B cell (primary cell): Measurements from ENCODE around the gene EDAR. TPM values are rescaled to one million over a fixed set of nuclear protein-coding genes. Genes with fewer than 3 reads are reported as not detected.

Experiments
- ATAC-seq: fragments of 200-7000 bp; cut with Tn5 transposase; one replicate; pipeline ENCODE4 v1.10.0; 2021; ENCODE audit warnings: low read depth, mild to moderate bottlenecking, moderate number of reproducible peaks, moderate library complexity
- CTCF ChIA-PET: fragments of 350-600 bp; sonication (Branson Sonifier 250); formaldehyde crosslinking; loops from one replicate; lab custom pipeline; 2021; ENCODE audit warnings: antibody characterized with exemption, inconsistent platforms; lab: Charles Lee
- POLR2A ChIA-PET: fragments of 350-600 bp; sonication (Branson Sonifier 250); formaldehyde crosslinking; loops from one replicate; lab custom pipeline; 2021; ENCODE audit warnings: antibody characterized with exemption; lab: Charles Lee
- DNase-seq: peaks from one replicate; pipeline ENCODE4 v3.0.0; 2013
- H2AFZ ChIP-seq: 2 replicates; pipeline ENCODE4 v1.6.1; 2012; ENCODE audit warnings: mild to moderate bottlenecking, low read depth, low read length; ENCODE audit not compliant: insufficient read depth, poor library complexity, severe bottlenecking
- H3K27ac ChIP-seq, 2 donors: 1 replicate in 1 of 2; 2 replicates in 1 of 2; pipeline ENCODE4 v1.5.1; 2012 to 2013; ENCODE audit warnings: low read length in 2 of 2, mild to moderate bottlenecking in 2 of 2, moderate library complexity in 1 of 2
- H3K27me3 ChIP-seq, 4 experiments: fragments of 200-600 bp in 1 of 4; sonication (generic) in 1 of 4; replicated peaks in 1 of 4; 1 replicate in 2 of 4; 2 replicates in 2 of 4; pipeline versions ENCODE4 v1.6.1 to v1.7.0; 2013 to 2016; ENCODE audit warnings: low read length in 3 of 4, mild to moderate bottlenecking in 2 of 4, mixed read lengths in 1 of 4, moderate library complexity in 1 of 4; ENCODE audit not compliant: insufficient read depth in 4 of 4, control insufficient read depth in 3 of 4; ENCODE audit errors: control extremely low read depth in 1 of 4
- H3K36me3 ChIP-seq, 2 experiments: replicated peaks in 1 of 2; 1 replicate in 1 of 2; 2 replicates in 1 of 2; pipeline versions ENCODE4 v1.6.1 to v1.7.1; 2013; ENCODE audit warnings: low read length in 1 of 2; ENCODE audit not compliant: insufficient read depth in 2 of 2, control insufficient read depth in 1 of 2; ENCODE audit errors: control extremely low read depth in 1 of 2, extremely low read depth in 1 of 2
- H3K4me1 ChIP-seq, 2 donors: fragments of 200-600 bp in 1 of 2; sonication (generic) in 1 of 2; 1 replicate in 1 of 2; 2 replicates in 1 of 2; pipeline versions ENCODE4 v1.5.1 to v1.6.1; 2013 to 2017; ENCODE audit warnings: low read length in 2 of 2; ENCODE audit not compliant: control insufficient read depth in 2 of 2, insufficient read depth in 2 of 2
- H3K4me2 ChIP-seq: replicated peaks from 2 replicates; pipeline ENCODE3; 2012; ENCODE audit warnings: mild to moderate bottlenecking, low read depth, low read length; ENCODE audit not compliant: poor library complexity, severe bottlenecking
- H3K4me3 ChIP-seq, 5 experiments: fragments of 200-600 bp in 1 of 5; sonication (generic) in 1 of 5; 1 replicate in 3 of 5; 2 replicates in 2 of 5; pipeline versions ENCODE4 v1.5.1 to v1.7.0; 2011 to 2016; ENCODE audit warnings: low read length in 4 of 5, mild to moderate bottlenecking in 4 of 5, low read depth in 2 of 5, control low read depth in 1 of 5, moderate library complexity in 1 of 5; ENCODE audit not compliant: insufficient read depth in 1 of 5; ENCODE audit errors: control extremely low read depth in 1 of 5, extremely low read depth in 1 of 5
- H3K79me2 ChIP-seq: fragments of 200-600 bp; sonication (generic); one replicate; pipeline ENCODE4 v1.6.0; 2016; ENCODE audit warnings: low read length; ENCODE audit not compliant: control insufficient read depth, insufficient read depth
- H3K9ac ChIP-seq: fragments of 200-600 bp; sonication (generic); 2 replicates; pipeline ENCODE4 v1.6.1; 2017; ENCODE audit warnings: mild to moderate bottlenecking, low read length, moderate library complexity
- H3K9me3 ChIP-seq, 3 donors: one replicate each; pipeline versions ENCODE4 v1.6.1 to v1.7.1; 2013; ENCODE audit warnings: low read length in 2 of 3; ENCODE audit not compliant: control insufficient read depth in 2 of 3, insufficient read depth in 1 of 3; ENCODE audit errors: control extremely low read depth in 1 of 3
- H4K20me1 ChIP-seq: 2 replicates; pipeline ENCODE4 v1.6.0; 2012; ENCODE audit warnings: mild to moderate bottlenecking, low read length; ENCODE audit not compliant: insufficient read depth, control insufficient read depth, poor library complexity, severe bottlenecking
- H3K27ac Mint-ChIP-seq: one replicate; pipeline ENCODE4 v1.8.0; 2021; ENCODE audit warnings: mixed read lengths
- H3K27me3 Mint-ChIP-seq: one replicate; pipeline ENCODE4 v1.8.0; 2021; ENCODE audit warnings: mixed read lengths
- H3K4me1 Mint-ChIP-seq: one replicate; pipeline ENCODE4 v1.8.0; 2021; ENCODE audit warnings: mixed read lengths
- H3K4me3 Mint-ChIP-seq: one replicate; pipeline ENCODE4 v1.8.0; 2021; ENCODE audit warnings: mixed read lengths
- H3K9me3 Mint-ChIP-seq: one replicate; pipeline ENCODE4 v1.8.0; 2022; ENCODE audit warnings: mixed read lengths; ENCODE audit not compliant: insufficient read depth
- CTCF ChIP-seq: fragments of 200-600 bp; IDR thresholded peaks from one replicate; pipeline ENCODE4 v1.8.0; 2022; ENCODE audit warnings: antibody characterized with exemption, mild to moderate bottlenecking
- EZH2 ChIP-seq: IDR thresholded peaks from 2 replicates; pipeline ENCODE4 v1.6.1; 2012; ENCODE audit warnings: borderline replicate concordance, low read depth, mild to moderate bottlenecking, moderate library complexity, low read length; ENCODE audit not compliant: insufficient read depth, poor library complexity, severe bottlenecking
- WGBS: methylation state at CpG from one replicate; pipeline ENCODE4 v1.1.5; 2013; ENCODE audit warnings: missing lambda C conversion rate; ENCODE audit not compliant: insufficient coverage; 5-methylcytosine and 5-hydroxymethylcytosine counted together
- intact Hi-C: fragments of 100-400 bp; cut with micrococcal nuclease; formaldehyde crosslinking; loops from one replicate; pipeline ENCODE4 v1.10.0; 2022
- polyA plus RNA-seq: library from polyadenylated mRNA; depleted of rRNA; stranded (reverse); fragments of >200 nt; gene quantifications from 2 replicates; pipeline ENCODE4 v1.2.3, GENCODE V29; 2012
- total RNA-seq, 2 donors: library from RNA; stranded (reverse); fragments of 120-200 nt in 1 of 2; gene quantifications; 1 replicate in 1 of 2; 2 replicates in 1 of 2; pipeline versions ENCODE4 v1.2.3 to v1.2.4, GENCODE V29; 2013 to 2022

The EDAR gene
- total and polyA plus RNA-seq, 2 donors (not counting 1 experiment from before 2014, with no cell fraction given), result 0.03 TPM; not detected in 1

- Histone ChIP-seq H3K9me3 (no peaks in the 10 kb centered on the region), H3K27ac (no peak overlapping the region), H3K9ac (no peak overlapping the region), H3K4me2 (no peak overlapping the region), H3K79me2 (no peaks in the 10 kb centered on the region), H4K20me1 (no peaks in the 10 kb centered on the region), H3K4me3 (no peak overlapping the region), H3K4me1 (no peaks in the 10 kb centered on the region), H3K36me3 (no peaks in the 10 kb centered on the region), H2AFZ (no peak overlapping the region), H3K27me3 (no peaks in the 10 kb centered on the region)
- TF ChIP-seq EZH2, result no peak
- no peak for TF ChIP-seq CTCF
- ATAC-seq (no peak), DNase-seq (no peak)
- Mint-ChIP-seq H3K27me3 (peaks cover 15% of the 10 kb centered on the region), H3K27ac (no peak overlapping the region), H3K9me3 (no peaks in the 10 kb centered on the region), H3K4me1 (no peaks in the 10 kb centered on the region), H3K4me3 (no peak overlapping the region)
- intact Hi-C loops, result no loop called here
- 95% methylated on average over 11 of the region's 13 CpGs for WGBS
- POLR2A ChIA-PET, result no interaction called here
- CTCF ChIA-PET, result no interaction called here
Measured at GRCh38 chr2:109021895-109022300, 32.9 kb upstream of the EDAR start.

DNA sequence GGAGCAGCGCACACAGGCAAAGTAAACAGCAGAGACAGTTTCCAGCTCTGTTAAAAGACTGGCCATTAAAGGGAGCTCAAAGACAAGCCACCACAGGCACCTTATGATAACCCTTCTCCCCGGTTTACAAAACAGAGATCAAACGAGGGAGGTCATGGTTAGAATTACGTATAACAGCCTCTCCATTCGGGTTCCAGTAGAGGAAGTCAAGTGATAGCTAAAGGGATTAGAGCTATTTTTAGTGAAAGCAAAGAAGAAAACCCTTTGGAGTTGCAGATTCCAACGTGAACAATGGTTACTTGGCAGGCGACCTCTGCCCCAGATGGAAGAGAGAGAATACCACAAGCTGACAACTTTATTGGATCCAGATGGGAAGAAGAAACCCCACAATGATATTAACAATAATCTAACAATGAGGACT is 31.2 kb upstream of the EDAR start:
- no peak overlapping the region for H3K9ac ChIP-seq
- POLR2A ChIA-PET, result no interaction called here
- no peak for TF ChIP-seq CTCF
- no peak for TF ChIP-seq EZH2
- H3K4me2 ChIP-seq, result no peak overlapping the region
- H3K9me3 ChIP-seq, result no peaks in the 10 kb centered on the region
- intact Hi-C loops, result no loop called here
- H3K27ac ChIP-seq, result no peak overlapping the region
- no peak overlapping the region for H3K27ac Mint-ChIP-seq
- DNase-seq, result no peak
- no peaks in the 10 kb centered on the region for H3K9me3 Mint-ChIP-seq
- H3K79me2 ChIP-seq, result no peaks in the 10 kb centered on the region
- ATAC-seq, result no peak
- CTCF ChIA-PET, result no interaction called here
- H3K36me3 ChIP-seq, result no peaks in the 10 kb centered on the region
- H3K27me3 Mint-ChIP-seq, result peaks cover 22% of the 10 kb centered on the region
- H2AFZ ChIP-seq, result no peak overlapping the region
- no peak overlapping the region for H3K4me3 Mint-ChIP-seq
- H3K4me1 Mint-ChIP-seq, result no peaks in the 10 kb centered on the region
- H3K27me3 ChIP-seq, result no peaks in the 10 kb centered on the region
- 53% methylated on average over 3 of the region's 7 CpGs for WGBS
- no peak overlapping the region for H3K4me3 ChIP-seq
- H4K20me1 ChIP-seq, result no peaks in the 10 kb centered on the region
- no peaks in the 10 kb centered on the region for H3K4me1 ChIP-seq
